Caco-2 (cell line): ENCODE measurements around the gene BARHL2. TPM values are rescaled to one million over a fixed set of nuclear protein-coding genes. Genes with fewer than 3 reads are reported as not detected.

Experiments
- BruUV-seq: library from RNA; stranded (reverse); fragments of 400-500 nt; replicated peaks from 2 replicates; lab custom pipeline; 2021; lab: Mats Ljungman, UMichigan
- CTCF ChIA-PET: fragments of 300-600 bp; sonication (Branson Sonifier 250); formaldehyde crosslinking; loops from one replicate; lab custom pipeline; 2022; ENCODE audit warnings: antibody characterized with exemption; lab: Charles Lee
- POLR2A ChIA-PET: fragments of 300-600 bp; sonication (Branson Sonifier 250); formaldehyde crosslinking; loops from one replicate; lab custom pipeline; 2022; ENCODE audit warnings: antibody characterized with exemption; lab: Charles Lee
- DNase-seq, 2 experiments: peaks; one replicate each; pipeline versions ENCODE4 v3.0.0 to v3.0.0-alpha.2; 2020 to 2022
- H3K27me3 ChIP-seq: replicated peaks from 2 replicates; pipeline ENCODE4 v1.6.0; 2011; ENCODE audit warnings: low read length; ENCODE audit not compliant: control insufficient read depth, insufficient read depth
- H3K36me3 ChIP-seq: 2 replicates; pipeline ENCODE4 v1.5.1; 2011; ENCODE audit warnings: low read length; ENCODE audit not compliant: control insufficient read depth, insufficient read depth
- H3K4me1 ChIP-seq: fragments of 250-450 bp; sonication (Bioruptor Pico); 2 replicates; pipeline ENCODE4 v1.5.1; 2020; ENCODE audit warnings: mild to moderate bottlenecking
- H3K4me3 ChIP-seq: 2 replicates; pipeline ENCODE4 v1.5.1; 2011; ENCODE audit warnings: low read depth, mild to moderate bottlenecking, control low read depth, low read length
- H3K9me3 ChIP-seq: fragments of 250-450 bp; sonication (Bioruptor Pico); 2 replicates; pipeline ENCODE4 v1.5.1; 2020; ENCODE audit warnings: mild to moderate bottlenecking, moderate library complexity
- H3K27ac Mint-ChIP-seq: one replicate; pipeline ENCODE4 v1.8.0; 2022; ENCODE audit warnings: mixed read lengths; ENCODE audit not compliant: unreplicated experiment
- H3K27me3 Mint-ChIP-seq: one replicate; pipeline ENCODE4 v1.8.0; 2022; ENCODE audit warnings: mixed read lengths; ENCODE audit not compliant: insufficient read depth, unreplicated experiment
- H3K36me3 Mint-ChIP-seq: one replicate; pipeline ENCODE4 v1.8.0; 2022; ENCODE audit warnings: mild to moderate bottlenecking, mixed read lengths; ENCODE audit not compliant: insufficient read depth, unreplicated experiment
- H3K4me1 Mint-ChIP-seq: one replicate; pipeline ENCODE4 v1.8.0; 2022; ENCODE audit warnings: low read depth, mixed read lengths; ENCODE audit not compliant: unreplicated experiment
- H3K4me3 Mint-ChIP-seq: one replicate; pipeline ENCODE4 v1.8.0; 2022; ENCODE audit warnings: mild to moderate bottlenecking, moderate library complexity, mixed read lengths; ENCODE audit not compliant: unreplicated experiment
- H3K9me3 Mint-ChIP-seq: one replicate; pipeline ENCODE4 v1.8.0; 2022; ENCODE audit warnings: mixed read lengths; ENCODE audit not compliant: unreplicated experiment
- CTCF ChIP-seq, 2 experiments: fragments of 200-600 bp in 1 of 2; IDR thresholded peaks; 1 replicate in 1 of 2; 2 replicates in 1 of 2; pipeline versions ENCODE4 v1.5.1 to v1.8.0; 2011 to 2022; ENCODE audit warnings: antibody characterized with exemption in 1 of 2, control low read depth in 1 of 2, inconsistent platforms in 1 of 2, low read depth in 1 of 2, low read length in 1 of 2, mild to moderate bottlenecking in 1 of 2, moderate library complexity in 1 of 2; ENCODE audit not compliant: insufficient read depth in 1 of 2, severe bottlenecking in 1 of 2, unreplicated experiment in 1 of 2
- intact Hi-C: fragments of 100-400 bp; cut with micrococcal nuclease; formaldehyde crosslinking; loops from one replicate; pipeline ENCODE4 v1.10.0; 2022; ENCODE audit not compliant: unreplicated experiment
- total RNA-seq: library from RNA; stranded (reverse); gene quantifications from 2 replicates; pipeline ENCODE4 v1.2.3, GENCODE V29; 2022

The BARHL2 gene
- total RNA-seq, 1 experiment from 2014 or later: not detected

DNA sequence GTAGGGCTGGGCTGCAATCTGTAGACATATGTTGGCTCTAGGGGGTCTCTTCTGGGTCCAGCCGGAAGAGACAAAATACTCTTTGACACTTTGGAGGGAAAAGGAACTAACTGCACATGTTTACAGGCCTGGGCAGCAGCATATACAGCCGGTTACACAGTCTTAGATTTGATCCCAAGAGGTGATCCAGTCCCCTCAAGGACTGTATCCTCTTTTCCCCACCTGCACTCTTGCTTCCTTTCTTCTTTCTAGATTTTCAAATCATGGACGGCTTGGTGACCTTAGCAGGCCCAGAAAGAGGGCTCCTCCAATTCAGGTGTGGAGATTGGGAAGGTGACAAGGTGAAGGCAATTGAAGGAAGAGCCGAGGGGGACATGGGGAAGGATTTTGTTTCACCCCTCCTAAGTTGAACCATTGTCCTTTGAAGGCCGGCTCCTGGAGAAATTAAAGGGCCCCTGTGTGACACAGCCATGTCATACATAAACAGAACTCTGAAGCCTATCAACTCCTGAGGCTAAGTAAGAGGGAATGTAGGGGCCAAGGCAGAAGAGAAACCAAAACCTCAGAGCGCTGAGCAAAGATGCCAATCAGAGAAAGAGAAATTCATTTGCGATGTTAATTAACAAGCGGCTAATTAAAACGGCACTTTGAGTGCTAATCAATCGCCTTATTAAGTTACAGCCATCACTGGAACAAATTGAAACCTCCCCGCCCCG, 5.9 kb upstream of the BARHL2 start:
- ChIA-PET CTCF (no interaction called here), POLR2A (no interaction called here)
- no TSS peak for BruUV-seq
- Mint-ChIP-seq H3K4me1 (no peaks in the 10 kb centered on the region), H3K27ac (no peak overlapping the region), H3K27me3 (peaks cover 5% of the 10 kb centered on the region), H3K4me3 (no peak overlapping the region), H3K9me3 (no peaks in the 10 kb centered on the region), H3K36me3 (no peaks in the 10 kb centered on the region)
- Histone ChIP-seq H3K27me3 (no peaks in the 10 kb centered on the region), H3K9me3 (no peaks in the 10 kb centered on the region), H3K4me3 (no peak overlapping the region), H3K4me1 (no peaks in the 10 kb centered on the region), H3K36me3 (no peaks in the 10 kb centered on the region)
- TF ChIP-seq CTCF (IDR thresholded peaks at IDR 0.05; ENCODE audit: insufficient read depth in 1 of 2, low read depth in 1 of 2, low read length in 1 of 2, severe bottlenecking in 1 of 2, unreplicated experiment in 1 of 2): no peak
- DNase-seq: no peak
- intact Hi-C loops: loop anchor here (5.0 to 10.0 kb wide), 3 partner anchors 132 to 611 kb away; no protein-coding TSS in a partner anchor

DNA sequence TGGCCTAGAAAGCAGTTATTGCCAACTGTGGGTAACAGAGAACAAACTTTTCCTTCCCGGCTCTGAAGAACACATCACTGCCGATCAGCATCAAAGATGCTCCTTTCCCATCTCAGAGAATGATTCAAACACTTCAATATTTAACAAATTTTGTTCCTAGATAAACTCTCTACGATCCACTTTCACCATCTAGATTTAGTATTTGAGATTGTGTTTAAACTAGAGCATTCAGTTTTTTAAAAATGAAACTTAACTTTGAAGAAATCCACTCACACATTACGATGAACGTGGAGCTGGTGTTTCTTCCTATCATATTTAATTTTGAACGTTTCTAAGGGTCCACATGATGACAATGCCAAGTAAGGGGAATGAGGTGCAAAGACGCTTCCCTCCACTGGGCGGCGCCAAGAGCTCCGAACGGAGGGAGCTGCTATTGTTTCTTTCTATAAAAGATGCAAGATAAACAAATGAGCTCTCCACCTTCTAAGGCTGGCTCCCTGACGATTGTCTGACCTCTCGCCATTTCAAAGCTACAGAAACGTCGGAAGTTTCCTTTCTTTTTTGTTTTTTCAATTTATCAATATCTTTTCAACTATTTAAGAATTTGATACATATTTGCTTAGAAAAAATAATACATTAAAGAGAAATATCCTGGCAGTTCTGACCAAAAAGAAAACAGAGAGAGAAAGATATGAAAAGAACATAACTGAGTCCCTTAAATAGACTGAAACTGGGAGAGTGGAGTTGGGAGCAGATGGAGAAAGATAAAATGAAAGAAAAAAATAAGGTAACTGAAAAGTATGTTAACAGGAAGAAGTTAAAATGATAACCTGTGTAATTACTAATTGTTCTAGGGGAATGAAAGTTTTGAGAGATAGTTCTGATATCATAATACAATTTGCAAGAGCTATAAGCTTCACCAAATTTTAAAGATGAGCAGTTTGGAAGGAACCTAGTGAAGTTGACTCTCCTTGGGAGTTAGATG, 4.4 kb upstream of the BARHL2 start:
- Mint-ChIP-seq H3K4me1 (no peaks in the 10 kb centered on the region), H3K27me3 (peaks cover 5% of the 10 kb centered on the region), H3K4me3 (no peak overlapping the region), H3K36me3 (no peaks in the 10 kb centered on the region), H3K9me3 (no peaks in the 10 kb centered on the region), H3K27ac (no peak overlapping the region)
- Histone ChIP-seq H3K4me3 (no peak overlapping the region), H3K36me3 (no peaks in the 10 kb centered on the region), H3K27me3 (no peaks in the 10 kb centered on the region), H3K9me3 (no peaks in the 10 kb centered on the region), H3K4me1 (no peaks in the 10 kb centered on the region)
- BruUV-seq: no TSS peak
- CTCF ChIA-PET: interaction anchor here (0.6 to 1.6 kb wide), 7 partner anchors 8 to 589 kb away, joined by 3 to 12 read pairs (median 4); no protein-coding TSS in a partner anchor
- intact Hi-C loops: loop anchor here (1.0 to 10.0 kb wide), 5 partner anchors 133 to 609 kb away; no protein-coding TSS in a partner anchor
- POLR2A ChIA-PET: no interaction called here
- peak in 1 of 2 experiments; percentile 57 for DNase-seq
- peak; percentile 55 to 68 for TF ChIP-seq CTCF (IDR thresholded peaks at IDR 0.05; ENCODE audit: insufficient read depth in 1 of 2, low read depth in 1 of 2, low read length in 1 of 2, severe bottlenecking in 1 of 2, unreplicated experiment in 1 of 2)

DNA sequence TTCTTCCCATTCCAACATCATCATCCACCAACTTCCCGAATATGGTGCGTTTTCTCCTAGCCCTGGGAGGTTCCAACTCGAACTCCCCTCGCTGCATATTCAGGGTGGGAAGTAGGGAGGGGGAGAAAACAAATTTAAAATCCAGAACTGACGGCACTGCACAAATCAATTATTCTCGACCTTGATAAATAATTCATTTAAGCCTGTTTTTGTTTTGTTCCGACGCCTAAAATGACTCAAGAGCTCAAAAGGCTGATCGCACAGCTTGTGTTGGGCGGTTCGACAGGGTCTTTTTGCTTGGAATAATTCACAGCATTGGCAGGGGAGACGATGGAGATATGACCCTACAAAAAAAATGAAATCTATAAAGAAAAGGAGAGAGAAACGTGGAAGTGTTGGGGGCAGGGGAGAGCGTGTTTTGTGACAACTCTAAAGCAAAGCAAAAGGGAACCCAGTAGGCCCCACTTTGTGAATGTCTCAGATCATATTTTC, 3.1 kb upstream of the BARHL2 start:
- Histone ChIP-seq H3K4me1 (no peaks in the 10 kb centered on the region), H3K27me3 (no peaks in the 10 kb centered on the region), H3K9me3 (no peaks in the 10 kb centered on the region), H3K36me3 (no peaks in the 10 kb centered on the region), H3K4me3 (no peak overlapping the region)
- ChIA-PET POLR2A (no interaction called here), CTCF (interaction anchor here (1.6 kb wide), 1 partner anchor 446 kb away, joined by 12 read pairs; no protein-coding TSS in a partner anchor)
- Mint-ChIP-seq H3K36me3 (no peaks in the 10 kb centered on the region), H3K4me3 (no peak overlapping the region), H3K27me3 (no peaks in the 10 kb centered on the region), H3K9me3 (no peaks in the 10 kb centered on the region), H3K4me1 (no peaks in the 10 kb centered on the region), H3K27ac (no peak overlapping the region)
- BruUV-seq: no TSS peak
- no peak for DNase-seq
- intact Hi-C loops: loop anchor here (2.0 to 10.0 kb wide), 4 partner anchors 135 to 608 kb away; no protein-coding TSS in a partner anchor
- TF ChIP-seq CTCF (IDR thresholded peaks at IDR 0.05; ENCODE audit: insufficient read depth in 1 of 2, low read depth in 1 of 2, low read length in 1 of 2, severe bottlenecking in 1 of 2, unreplicated experiment in 1 of 2): no peak
